Fibroblast of skin of abdomen (primary cell): ENCODE data around the gene GABBR2.

Source experiments
- DNase-seq: peaks from one replicate; pipeline ENCODE4 v3.0.0-alpha.2; 2013

Gene GABBR2

DNA sequence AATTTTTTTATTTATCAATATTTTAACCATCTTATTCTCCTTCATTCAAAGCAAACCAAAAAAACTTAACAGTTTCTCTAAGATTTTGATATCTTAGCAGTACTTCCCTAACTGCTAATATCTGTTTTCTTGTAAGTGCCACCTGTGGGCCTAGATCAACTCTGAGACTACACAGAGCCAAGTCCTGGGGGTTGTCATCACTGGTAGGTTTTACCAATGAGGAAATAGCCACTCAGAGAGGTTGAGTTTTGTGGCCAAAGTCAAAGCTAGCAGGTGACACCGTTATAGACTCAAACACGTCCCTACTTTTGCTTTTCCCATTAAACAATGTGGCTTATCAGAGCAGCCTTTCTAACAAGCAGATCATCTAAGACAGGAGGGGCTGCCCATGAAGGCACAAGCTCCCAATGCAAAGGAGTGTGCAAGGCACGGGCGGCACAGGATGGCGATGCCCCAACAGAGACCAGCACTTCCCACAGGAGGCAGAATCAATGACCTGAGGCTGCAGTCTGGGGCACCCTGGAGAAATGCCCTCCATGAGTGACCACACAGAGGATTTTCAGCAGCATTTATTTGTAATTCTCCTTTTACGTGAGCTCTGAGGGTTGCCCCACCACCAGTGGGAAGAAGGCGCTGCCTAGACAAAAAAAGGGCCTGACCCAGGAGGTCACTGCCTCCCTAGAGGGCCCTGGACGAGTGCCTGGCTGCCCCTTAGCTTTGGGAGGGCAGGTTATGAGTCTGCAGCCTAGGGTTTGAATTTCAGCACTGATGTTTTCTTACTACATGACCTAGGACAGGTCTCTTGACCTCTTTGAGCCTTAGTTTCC, 460.7 kb downstream of the GABBR2 start:
- DNase-seq: no peak

DNA sequence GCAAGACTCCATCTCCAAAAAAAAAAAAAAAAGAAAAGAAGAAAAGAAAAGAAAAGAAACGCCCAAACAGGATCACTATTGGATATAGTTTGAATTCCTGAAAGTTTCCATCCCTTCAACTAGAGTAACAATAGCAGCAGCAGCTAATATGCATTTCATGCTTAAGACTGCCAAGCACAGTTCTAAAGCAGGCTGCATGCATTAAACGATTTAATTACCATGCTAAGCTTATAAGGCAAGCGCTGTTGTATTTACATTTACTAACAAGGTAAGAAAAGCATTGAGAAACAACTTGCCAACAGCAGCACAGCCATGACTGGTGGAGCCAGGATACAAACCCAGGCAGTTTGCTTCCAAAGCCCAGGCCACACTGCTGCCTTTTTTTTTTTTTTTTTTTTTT, 466.3 kb downstream of the GABBR2 start:
- no peak for DNase-seq

DNA sequence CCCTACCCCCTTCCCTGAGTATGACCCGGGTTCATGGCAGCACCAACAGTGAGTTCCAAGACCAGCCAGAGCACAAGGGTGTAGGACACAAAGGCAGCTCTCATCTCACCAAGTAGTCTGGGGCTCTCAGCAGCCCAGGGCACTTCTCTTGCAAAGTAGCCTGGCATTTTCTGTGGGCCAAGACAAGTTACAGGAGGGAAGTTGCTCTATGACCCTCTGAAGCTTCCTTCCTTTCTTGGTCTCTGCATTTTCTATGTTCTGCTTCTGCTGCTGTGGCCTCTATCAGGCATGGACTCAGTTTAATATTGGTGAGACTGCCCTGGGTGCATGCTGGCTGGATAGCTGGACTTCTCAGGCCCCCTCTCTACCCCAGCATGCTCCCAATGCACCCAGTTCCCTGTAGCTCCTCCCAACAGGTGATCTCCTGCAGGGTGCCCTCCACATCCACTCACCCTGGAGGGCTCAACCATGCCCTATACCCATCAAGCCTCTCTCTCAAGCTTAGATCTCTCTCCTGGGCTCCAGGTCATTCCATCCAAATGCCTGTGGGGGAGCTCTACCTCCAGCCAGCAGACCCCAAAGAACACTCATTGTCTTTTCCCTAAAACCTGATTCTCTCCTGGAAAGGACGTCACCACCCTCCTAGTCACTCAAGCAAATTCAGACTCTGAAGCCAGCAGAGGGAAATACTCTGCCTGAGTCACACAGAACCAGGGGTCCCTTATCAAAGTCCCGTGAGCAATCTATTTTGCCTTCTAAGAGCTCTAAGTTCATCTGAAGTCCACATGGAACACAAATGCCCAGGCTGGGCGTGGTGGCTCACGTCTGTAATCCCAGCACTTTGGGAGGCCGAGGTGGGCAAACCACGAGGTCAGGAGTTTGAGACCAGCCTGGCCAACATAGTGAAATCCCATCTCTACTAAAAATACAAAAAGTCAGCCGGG, 467.1 kb downstream of the GABBR2 start:
- DNase-seq: no peak

DNA sequence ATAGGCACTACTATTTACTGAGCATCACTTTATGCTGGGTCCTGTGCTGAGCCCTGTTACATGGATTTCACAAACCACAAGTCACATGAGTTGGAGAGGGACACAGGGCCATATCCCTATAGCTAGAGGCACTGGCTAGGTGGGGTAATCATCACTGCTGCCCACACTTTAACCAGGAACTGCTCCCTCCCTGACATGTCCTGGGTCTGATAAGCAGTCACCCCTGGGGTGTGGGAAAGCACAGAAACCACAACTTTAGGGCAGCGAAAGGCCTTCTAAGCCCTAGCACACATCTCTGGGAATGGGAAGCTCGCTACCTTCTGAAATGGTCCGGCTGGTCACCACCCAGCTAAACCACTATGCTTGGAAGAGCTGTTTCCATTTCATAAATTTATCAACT, 468.3 kb downstream of the GABBR2 start:
- no peak for DNase-seq
